GM23338 (cell line): Measurements from ENCODE around the gene EXOSC5. TPM values are rescaled to one million over a fixed set of nuclear protein-coding genes. Genes with fewer than 3 reads are reported as not detected.

ENCODE experiments used
- JUNB ChIP-seq: IDR thresholded peaks from one replicate; pipeline ENCODE4 v1.6.1; 2016; ENCODE audit warnings: antibody characterized with exemption; ENCODE audit not compliant: unreplicated experiment
- POLR2AphosphoS5 ChIP-seq: IDR thresholded peaks from 2 replicates; pipeline ENCODE4 v1.6.1; 2016; ENCODE audit warnings: antibody characterized with exemption, low read depth
- REST ChIP-seq: IDR thresholded peaks from one replicate; pipeline ENCODE4 v1.6.1; 2018; ENCODE audit warnings: antibody characterized with exemption; ENCODE audit not compliant: unreplicated experiment
- STAT1 ChIP-seq: IDR thresholded peaks from one replicate; pipeline ENCODE4 v1.6.1; 2016; ENCODE audit warnings: antibody characterized with exemption; ENCODE audit not compliant: unreplicated experiment
- ZNF114 ChIP-seq: fragments of 250-450 bp; sonication (Bioruptor Pico); IDR thresholded peaks from 2 replicates; pipeline ENCODE4 v1.5.0; 2020; ENCODE audit warnings: mild to moderate bottlenecking, moderate library complexity
- ZNF331 ChIP-seq: fragments of 250-450 bp; sonication (Bioruptor Pico); IDR thresholded peaks from 2 replicates; pipeline ENCODE4 v1.5.0; 2020; ENCODE audit warnings: low read depth, mild to moderate bottlenecking, moderate library complexity
- ZNF462 ChIP-seq: fragments of 250-450 bp; sonication (Bioruptor Pico); IDR thresholded peaks from 2 replicates; pipeline ENCODE4 v1.5.0; 2020; ENCODE audit warnings: mild to moderate bottlenecking, moderate library complexity
- polyA plus RNA-seq: library from polyadenylated mRNA; unstranded; fragments of >200 nt; fragmentation: Nextera tagmentation; extraction: Ambion mirVana; gene quantifications from 2 replicates; pipeline ENCODE4 v1.2.1, GENCODE V29; 2016
- total RNA-seq: library from RNA; depleted of rRNA; stranded (reverse); fragments of >200 nt; shearing (Covaris generic); gene quantifications from 2 replicates; pipeline ENCODE4 v1.2.3, GENCODE V29; 2014

The EXOSC5 gene
- total and polyA plus RNA-seq, 2 experiments from 2014 or later, result 65.1 to 125 TPM

DNA sequence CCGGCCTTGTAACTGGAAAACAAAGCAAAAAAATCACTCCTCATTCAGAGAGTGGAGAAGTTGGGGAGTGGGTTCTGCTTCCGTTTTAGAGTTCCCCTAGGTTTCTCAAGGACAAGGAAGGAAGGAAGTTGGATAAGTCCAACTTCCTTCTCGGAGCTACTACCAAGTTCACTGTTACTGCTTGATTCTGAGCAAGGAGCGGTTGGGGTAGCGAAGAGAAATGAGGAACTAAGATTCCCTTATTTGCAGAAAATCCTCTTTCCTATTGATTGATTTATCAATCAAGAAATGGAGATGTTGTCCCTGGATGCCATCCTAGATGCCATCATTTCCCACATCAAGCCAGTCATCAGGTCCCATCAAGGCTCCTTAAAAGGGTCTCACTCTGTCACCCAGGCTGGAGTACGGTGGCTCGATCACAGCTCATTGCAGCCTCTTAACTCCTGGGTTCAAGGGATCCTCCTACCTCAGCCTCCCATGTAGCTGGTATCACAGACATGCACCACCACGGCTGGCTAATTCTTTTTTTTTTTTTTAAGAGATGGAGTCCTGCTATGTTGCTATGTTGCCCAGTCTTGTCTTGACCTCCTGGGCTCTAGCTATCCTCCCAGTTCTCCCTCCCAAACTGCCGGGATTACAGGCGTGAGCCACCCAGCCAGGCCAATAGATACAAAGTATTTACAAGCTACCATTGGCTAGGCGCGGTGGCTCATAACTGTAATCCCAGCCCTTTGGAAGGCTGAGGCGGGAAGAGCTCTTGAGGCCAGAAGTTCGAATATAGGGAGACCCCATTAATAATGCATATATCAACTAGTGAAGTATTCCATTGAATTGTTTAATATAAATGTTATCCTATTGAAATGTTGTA lies 32.4 kb downstream of the EXOSC5 start (continued):
- TF ChIP-seq ZNF462 (CRISPR knock-in tag) (no peak), POLR2AphosphoS5 (no peak), REST (no peak), ZNF331 (no peak), JUNB (no peak), STAT1 (no peak), ZNF114 (CRISPR knock-in tag) (no peak)
